Activated CD8-positive, alpha-beta T cell treated with anti-CD3 and anti-CD28 coated beads for 36 hours (primary cell): ENCODE measurements around the gene FARP1. TPM values are rescaled to one million over a fixed set of nuclear protein-coding genes. Genes with fewer than 3 reads are reported as not detected.
"Not testable (repeated sequence)": the region's sequence is repeated elsewhere in the genome, so short reads cannot be mapped to it uniquely, and the experiment has no call there.

Experiments used
- ATAC-seq: fragments of 200-7000 bp; cut with Tn5 transposase; one replicate; pipeline ENCODE4 v1.10.0; 2021; ENCODE audit warnings: mild to moderate bottlenecking, moderate library complexity
- CTCF ChIA-PET: fragments of 350-600 bp; sonication (Branson Sonifier 250); formaldehyde crosslinking; loops from one replicate; lab custom pipeline; 2021; ENCODE audit warnings: antibody characterized with exemption; lab: Charles Lee
- POLR2A ChIA-PET: fragments of 350-600 bp; sonication (Branson Sonifier 250); formaldehyde crosslinking; loops from one replicate; lab custom pipeline; 2021; ENCODE audit warnings: antibody characterized with exemption; lab: Charles Lee
- DNase-seq: peaks from one replicate; pipeline ENCODE4 v3.0.0-alpha.2; 2020
- H3K27ac Mint-ChIP-seq: one replicate; pipeline ENCODE4 v1.8.0; 2021; ENCODE audit warnings: mild to moderate bottlenecking, mixed read lengths
- H3K27me3 Mint-ChIP-seq: one replicate; pipeline ENCODE4 v1.8.0; 2021; ENCODE audit warnings: mixed read lengths
- H3K36me3 Mint-ChIP-seq: one replicate; pipeline ENCODE4 v1.8.0; 2021; ENCODE audit warnings: low read depth, mixed read lengths
- H3K4me1 Mint-ChIP-seq: one replicate; pipeline ENCODE4 v1.8.0; 2021; ENCODE audit warnings: low read depth, mixed read lengths
- H3K4me3 Mint-ChIP-seq: one replicate; pipeline ENCODE4 v1.8.0; 2021; ENCODE audit warnings: mild to moderate bottlenecking, moderate library complexity, mixed read lengths
- H3K9me3 Mint-ChIP-seq: one replicate; pipeline ENCODE4 v1.8.0; 2021; ENCODE audit warnings: mixed read lengths
- CTCF ChIP-seq: fragments of 200-600 bp; IDR thresholded peaks from one replicate; pipeline ENCODE4 v1.8.0; 2022; ENCODE audit warnings: antibody characterized with exemption, mild to moderate bottlenecking
- intact Hi-C: fragments of 100-400 bp; cut with micrococcal nuclease; formaldehyde crosslinking; loops from one replicate; pipeline ENCODE4 v1.10.0; 2022
- total RNA-seq, 2 experiments: library from RNA; stranded (reverse); gene quantifications; one replicate each; pipeline ENCODE4 v1.2.3, GENCODE V29; 2021

FARP1 gene
- total RNA-seq, 2 experiments from 2014 or later = 0.27 to 0.43 TPM

DNA sequence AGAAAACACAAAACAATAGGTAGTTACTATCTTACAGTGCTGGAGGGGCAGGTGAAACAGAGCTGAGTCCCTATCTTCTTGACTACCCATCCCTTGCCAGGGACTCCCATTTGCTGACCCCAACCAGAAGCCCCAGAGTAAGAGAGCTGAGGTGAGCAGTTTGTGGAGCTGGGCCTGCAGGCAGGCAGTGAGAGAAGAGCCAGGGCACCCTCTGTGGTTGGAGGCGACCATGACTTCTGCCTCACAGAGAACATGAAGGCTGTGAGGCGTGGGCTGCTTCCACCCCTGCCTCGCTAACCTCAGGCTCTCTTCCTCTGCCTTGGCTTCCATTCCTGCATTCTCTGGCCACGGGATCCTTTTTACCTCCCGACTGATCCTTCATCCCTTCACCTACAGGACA lies 81.7 kb downstream of the FARP1 start:
- no peak for ATAC-seq
- no peaks in the 10 kb centered on the region for H3K4me1 Mint-ChIP-seq
- no peaks in the 10 kb centered on the region for H3K36me3 Mint-ChIP-seq
- ChIA-PET CTCF (no interaction called here), POLR2A (no interaction called here)
- DNase-seq = no peak
- no peak for TF ChIP-seq CTCF
- intact Hi-C loops = no loop called here
- peaks cover 8% of the 10 kb centered on the region for H3K27me3 Mint-ChIP-seq
- no peak overlapping the region for H3K4me3 Mint-ChIP-seq
- H3K27ac Mint-ChIP-seq = no peak overlapping the region
- no peaks in the 10 kb centered on the region for H3K9me3 Mint-ChIP-seq

GRCh38 chr13:98225036-98225940 lies 82.4 kb downstream of the FARP1 start:
- Mint-ChIP-seq H3K4me1 (no peaks in the 10 kb centered on the region), H3K36me3 (no peaks in the 10 kb centered on the region), H3K9me3 (no peaks in the 10 kb centered on the region), H3K27ac (no peak overlapping the region), H3K4me3 (no peak overlapping the region), H3K27me3 (peaks cover 8% of the 10 kb centered on the region)
- POLR2A ChIA-PET = interaction anchor here (0.6 kb wide), 1 partner anchor 160 kb away, joined by 3 read pairs; no protein-coding TSS in a partner anchor
- intact Hi-C loops = no loop called here
- DNase-seq (no peak), ATAC-seq (no peak)
- TF ChIP-seq CTCF = no peak
- CTCF ChIA-PET = no interaction called here

DNA sequence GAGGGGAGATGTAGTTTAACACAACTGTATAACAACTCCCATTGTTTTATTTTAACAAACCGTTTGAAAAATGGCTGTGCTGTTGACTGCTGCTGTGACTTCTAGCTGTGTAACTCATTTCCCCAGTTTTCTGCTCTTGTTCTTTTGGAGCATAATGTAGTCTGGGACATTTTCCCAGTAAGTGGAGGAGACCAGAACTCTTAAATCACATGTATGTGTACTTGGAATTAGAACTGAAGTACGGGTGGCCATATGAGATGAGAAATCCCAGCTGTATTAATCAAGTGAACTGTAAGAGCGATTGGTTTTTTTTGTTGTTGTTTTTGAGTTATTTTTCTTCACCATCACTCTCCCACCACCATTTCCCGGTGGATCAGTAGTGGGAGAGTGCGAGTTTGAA lies 83.6 kb downstream of the FARP1 start:
- POLR2A ChIA-PET = no interaction called here
- no peak for ATAC-seq
- Mint-ChIP-seq H3K27me3 (peaks cover 8% of the 10 kb centered on the region), H3K36me3 (no peaks in the 10 kb centered on the region), H3K9me3 (peaks cover 2% of the 10 kb centered on the region), H3K27ac (no peak overlapping the region), H3K4me1 (no peaks in the 10 kb centered on the region), H3K4me3 (no peak overlapping the region)
- CTCF ChIA-PET = no interaction called here
- intact Hi-C loops = no loop called here
- no peak for DNase-seq
- TF ChIP-seq CTCF = no peak

DNA sequence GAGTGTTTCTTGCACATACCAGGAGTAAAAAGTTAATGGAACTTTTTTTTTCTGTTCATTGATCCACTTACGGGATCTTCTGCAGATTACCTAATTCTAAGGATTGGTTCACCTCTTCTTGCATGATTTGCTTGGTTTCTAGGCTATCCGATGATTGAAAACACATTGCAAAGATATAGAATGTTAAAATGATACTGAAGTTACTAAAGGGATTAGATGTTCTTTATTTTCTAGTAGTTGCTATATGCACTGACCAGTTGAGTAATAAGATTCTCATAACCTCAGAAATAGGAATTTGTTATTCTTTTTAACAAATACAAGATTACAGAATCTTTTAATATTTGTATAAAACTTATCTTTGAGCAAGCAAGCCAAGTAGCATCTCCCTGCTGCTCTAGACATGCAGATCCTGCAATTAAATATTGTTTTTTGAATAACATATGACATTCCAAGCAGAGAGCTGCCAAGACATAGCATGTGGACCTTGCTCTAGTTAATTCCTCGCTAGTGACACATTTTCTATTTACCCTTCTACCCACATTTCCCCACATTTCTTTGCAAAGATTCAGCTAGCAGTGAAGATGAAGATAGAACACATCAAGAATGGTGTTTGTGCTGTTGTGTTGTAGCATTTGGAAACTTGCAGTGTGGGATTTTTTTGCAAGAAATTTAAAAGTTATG lies 85.9 kb downstream of the FARP1 start:
- Mint-ChIP-seq H3K4me1 (no peaks in the 10 kb centered on the region), H3K4me3 (no peak overlapping the region), H3K27ac (no peak overlapping the region), H3K27me3 (peaks cover 9% of the 10 kb centered on the region), H3K36me3 (no peaks in the 10 kb centered on the region), H3K9me3 (peaks cover 2% of the 10 kb centered on the region)
- no peak for DNase-seq
- CTCF ChIA-PET = interaction anchor here (1.5 kb wide), 1 partner anchor 11 kb away, joined by 3 read pairs; no protein-coding TSS in a partner anchor
- intact Hi-C loops = no loop called here
- ATAC-seq = no peak
- TF ChIP-seq CTCF = no peak
- POLR2A ChIA-PET = no interaction called here

- CTCF ChIA-PET, H3K36me3 Mint-ChIP-seq, H3K9me3 Mint-ChIP-seq, DNase-seq, H3K27me3 Mint-ChIP-seq, intact Hi-C loops, H3K4me1 Mint-ChIP-seq, H3K4me3 Mint-ChIP-seq, H3K27ac Mint-ChIP-seq, ATAC-seq: not testable (repeated sequence)
- POLR2A ChIA-PET = interaction anchor here (0.6 kb wide), 1 partner anchor 15 kb away, joined by 3 read pairs; no protein-coding TSS in a partner anchor
These were observed 87.9 kb downstream of the FARP1 start for GRCh38 chr13:98230762-98231161.
